Peyer's patch (tissue), 4 donors: ENCODE measurements around the gene SPECC1L. TPM values are rescaled to one million over a fixed set of nuclear protein-coding genes. Genes with fewer than 3 reads are reported as not detected.

Experiments
- DNase-seq, 3 donors: peaks; one replicate each; pipeline ENCODE4 v3.0.0-alpha.2; 2017 to 2019
- H3K27ac ChIP-seq, 4 donors: fragments of 200-600 bp; sonication (generic); one replicate each; pipeline ENCODE4 v1.5.1; 2016 to 2019
- H3K27me3 ChIP-seq, 2 donors: fragments of 200-600 bp; sonication (generic); one replicate each; pipeline ENCODE4 v1.5.1; 2019
- H3K36me3 ChIP-seq, 3 donors: fragments of 200-600 bp; sonication (generic); one replicate each; pipeline ENCODE4 v1.5.1; 2016 to 2019
- H3K4me1 ChIP-seq, 4 donors: fragments of 200-600 bp; sonication (generic); one replicate each; pipeline ENCODE4 v1.5.1; 2016 to 2019
- H3K4me3 ChIP-seq, 4 donors: fragments of 200-600 bp; sonication (generic); 1 replicate in 3 of 4; 2 replicates in 1 of 4; pipeline ENCODE4 v1.5.1; 2016 to 2019; ENCODE audit warnings: mild to moderate bottlenecking in 1 of 4
- H3K9me3 ChIP-seq, 4 donors: fragments of 200-600 bp; sonication (generic); one replicate each; pipeline ENCODE4 v1.5.1; 2016 to 2019; ENCODE audit warnings: mild to moderate bottlenecking in 1 of 4
- CTCF ChIP-seq, 6 experiments: fragments of 450-650 bp in 4 of 6; fragments of 200-600 bp in 2 of 6; sonication (generic) in 1 of 6; IDR thresholded peaks; one replicate each; pipeline ENCODE4 v1.5.1; 2017 to 2019; ENCODE audit warnings: antibody characterized with exemption in 6 of 6, mild to moderate bottlenecking in 3 of 6, moderate library complexity in 1 of 6
- POLR2A ChIP-seq, 2 donors: fragments of 450-650 bp; IDR thresholded peaks; one replicate each; pipeline ENCODE4 v1.5.1; 2017; ENCODE audit warnings: antibody characterized with exemption in 2 of 2, mild to moderate bottlenecking in 2 of 2, moderate library complexity in 2 of 2
- total RNA-seq, 4 donors: library from RNA; depleted of rRNA; stranded (reverse); fragments of >200 nt; gene quantifications; one replicate each; pipeline ENCODE4 v1.1.0, GENCODE V29; 2016

Gene SPECC1L
- total RNA-seq, 4 donors from 2014 or later = 24.2 to 147 (median 34.4) TPM

GRCh38 chr22:24361976-24362646 lies 91.5 kb downstream of the SPECC1L start:
- Histone ChIP-seq H3K27me3 (no peaks in the 10 kb centered on the region), H3K4me1 (peaks cover 0 to 13% (median 1%) of the 10 kb centered on the region in 4 donors), H3K27ac (no peak overlapping the region), H3K36me3 (peaks cover 0 to 39% (median 0%) of the 10 kb centered on the region in 3 donors), H3K9me3 (no peaks in the 10 kb centered on the region), H3K4me3 (no peak overlapping the region)
- DNase-seq = no peak
- TF ChIP-seq POLR2A (IDR thresholded peaks at IDR 0.05) (no peak), CTCF (IDR thresholded peaks at IDR 0.05) (no peak)

- Histone ChIP-seq H3K27me3 (no peaks in the 10 kb centered on the region), H3K9me3 (no peaks in the 10 kb centered on the region), H3K4me1 (peaks cover 0 to 13% (median 1%) of the 10 kb centered on the region in 4 donors), H3K27ac (no peak overlapping the region), H3K36me3 (peaks cover 0 to 50% (median 0%) of the 10 kb centered on the region in 3 donors), H3K4me3 (no peak overlapping the region)
- DNase-seq = no peak
- no peak for TF ChIP-seq CTCF (IDR thresholded peaks at IDR 0.05)
- TF ChIP-seq POLR2A (IDR thresholded peaks at IDR 0.05) = no peak
These were observed 92.6 kb downstream of the SPECC1L start for GRCh38 chr22:24363243-24363642.

- H3K4me3 ChIP-seq = no peak overlapping the region
- TF ChIP-seq CTCF (IDR thresholded peaks at IDR 0.05) (no peak), POLR2A (IDR thresholded peaks at IDR 0.05) (no peak)
- no peaks in the 10 kb centered on the region for H3K9me3 ChIP-seq
- H3K36me3 ChIP-seq = peaks cover 0 to 85% (median under 1%) of the 10 kb centered on the region in 3 donors
- H3K27ac ChIP-seq = no peak overlapping the region
- DNase-seq = no peak
- H3K4me1 ChIP-seq = peaks cover 0 to 6% (median 0%) of the 10 kb centered on the region in 4 donors
- no peaks in the 10 kb centered on the region for H3K27me3 ChIP-seq
These were observed 96.1 kb downstream of the SPECC1L start for GRCh38 chr22:24366701-24367100.

- no peak for TF ChIP-seq POLR2A (IDR thresholded peaks at IDR 0.05)
- no peak for TF ChIP-seq CTCF (IDR thresholded peaks at IDR 0.05)
- no peaks in the 10 kb centered on the region for H3K9me3 ChIP-seq
- H3K27me3 ChIP-seq = no peaks in the 10 kb centered on the region
- no peak for DNase-seq
- no peak overlapping the region for H3K27ac ChIP-seq
- H3K36me3 ChIP-seq = peaks cover 0 to 88% (median 5%) of the 10 kb centered on the region in 3 donors
- H3K4me1 ChIP-seq = no peaks in the 10 kb centered on the region
- no peak overlapping the region for H3K4me3 ChIP-seq
These were observed 97.2 kb downstream of the SPECC1L start for GRCh38 chr22:24367841-24368240.

DNA sequence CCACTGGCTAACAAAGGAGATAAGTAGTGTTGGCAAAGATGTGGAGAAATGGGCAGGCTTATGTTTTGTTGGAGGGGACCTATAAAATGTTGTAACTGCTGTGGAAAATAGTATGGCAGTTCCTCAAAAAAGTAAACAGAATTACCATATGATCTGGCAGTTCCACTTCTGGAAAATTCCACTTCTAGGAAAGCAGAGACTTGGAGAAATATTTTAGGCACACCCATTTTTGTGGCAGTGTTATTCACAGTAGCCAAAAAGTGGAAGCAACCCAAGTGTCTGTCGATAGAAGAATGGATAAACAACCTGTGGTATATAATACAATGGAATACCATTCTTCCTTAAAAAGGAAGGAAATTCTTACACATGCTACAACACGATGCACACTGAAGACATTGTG lies 99.8 kb downstream of the SPECC1L start:
- no peak for TF ChIP-seq POLR2A (IDR thresholded peaks at IDR 0.05)
- TF ChIP-seq CTCF (IDR thresholded peaks at IDR 0.05) = no peak
- Histone ChIP-seq H3K36me3 (peaks cover 0 to 83% (median 5%) of the 10 kb centered on the region in 3 donors), H3K27ac (no peak overlapping the region), H3K4me1 (no peaks in the 10 kb centered on the region), H3K27me3 (no peaks in the 10 kb centered on the region), H3K4me3 (no peak overlapping the region), H3K9me3 (no peaks in the 10 kb centered on the region)
- DNase-seq = no peak
